Measurements from ENCODE around the gene KCNT2.

The KCNT2 gene

DNA sequence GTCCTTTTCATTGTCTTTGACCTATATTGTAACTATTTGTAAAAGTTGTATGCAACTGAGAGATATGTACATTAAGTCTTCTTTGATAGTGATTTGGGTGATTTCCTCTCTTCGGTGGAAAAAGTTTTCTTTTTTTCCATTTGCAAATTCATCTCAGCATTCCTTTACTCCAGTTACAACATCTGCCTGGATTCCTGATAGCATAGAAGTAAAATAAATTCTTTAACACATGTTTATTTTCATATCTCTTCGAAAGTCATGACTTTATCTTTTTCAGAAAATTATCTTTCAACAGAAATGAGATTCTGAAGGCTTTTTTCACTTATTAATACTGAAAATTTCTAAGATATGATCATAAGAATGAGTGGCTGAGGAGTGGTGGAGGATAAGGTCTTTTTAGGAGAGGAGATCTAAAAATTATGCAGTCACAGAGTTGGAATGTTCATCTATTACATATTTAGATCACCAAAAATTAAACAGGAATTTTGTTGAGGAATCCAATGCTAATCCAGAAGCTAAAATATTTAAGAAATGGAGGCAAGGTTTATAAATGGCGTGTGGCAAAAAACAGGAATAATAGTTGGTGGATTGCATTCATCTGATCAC is 400.5 kb downstream of the KCNT2 start:
- DNase-seq (ENCODE audit: low read depth in 2 of 3, low spot score in 2 of 3) = no peak

- DNase-seq (ENCODE audit: low read depth in 2 of 3, low spot score in 2 of 3) = no peak
These were observed 402.4 kb downstream of the KCNT2 start for GRCh38 chr1:196205882-196206281.

DNA sequence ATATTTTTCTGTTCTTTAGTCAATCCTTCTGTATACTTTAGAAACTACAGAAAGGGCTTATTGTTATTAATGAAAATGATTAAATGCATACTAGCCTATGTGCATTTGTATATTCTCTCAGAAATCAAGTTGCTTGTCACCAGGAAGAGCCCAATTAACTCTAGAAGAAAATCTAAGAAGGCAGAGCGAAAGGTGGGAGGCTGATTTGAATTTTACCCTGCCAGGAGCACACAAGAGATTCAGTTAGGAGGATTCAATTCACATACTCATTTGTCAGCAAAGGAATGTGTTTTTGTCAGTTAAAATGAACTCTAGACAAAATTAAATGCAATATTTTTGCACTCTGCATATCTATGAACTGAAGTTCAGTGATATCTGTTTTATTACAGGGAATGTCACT is 411.8 kb downstream of the KCNT2 start:
- no peak for DNase-seq (ENCODE audit: low read depth in 2 of 3, low spot score in 2 of 3)

- no peak for DNase-seq (ENCODE audit: low read depth in 2 of 3, low spot score in 2 of 3)
These were observed 414.2 kb downstream of the KCNT2 start for GRCh38 chr1:196193896-196194559.

GRCh38 chr1:196183941-196184340 is 424.3 kb downstream of the KCNT2 start:
- no peak for DNase-seq (ENCODE audit: low read depth in 2 of 3, low spot score in 2 of 3)

GRCh38 chr1:196181594-196181878 is 426.7 kb downstream of the KCNT2 start:
- no peak for DNase-seq (ENCODE audit: low read depth in 2 of 3, low spot score in 2 of 3)

- no peak for DNase-seq (ENCODE audit: low read depth in 2 of 3, low spot score in 2 of 3)
These were observed 427.2 kb downstream of the KCNT2 start for GRCh38 chr1:196180847-196181593.

GRCh38 chr1:196178083-196178635 is 430.1 kb downstream of the KCNT2 start:
- DNase-seq (ENCODE audit: low read depth in 2 of 3, low spot score in 2 of 3) = no peak
